ENCODE data around the gene MYCBPAP.

- TF ChIP-seq, protein P1, sequence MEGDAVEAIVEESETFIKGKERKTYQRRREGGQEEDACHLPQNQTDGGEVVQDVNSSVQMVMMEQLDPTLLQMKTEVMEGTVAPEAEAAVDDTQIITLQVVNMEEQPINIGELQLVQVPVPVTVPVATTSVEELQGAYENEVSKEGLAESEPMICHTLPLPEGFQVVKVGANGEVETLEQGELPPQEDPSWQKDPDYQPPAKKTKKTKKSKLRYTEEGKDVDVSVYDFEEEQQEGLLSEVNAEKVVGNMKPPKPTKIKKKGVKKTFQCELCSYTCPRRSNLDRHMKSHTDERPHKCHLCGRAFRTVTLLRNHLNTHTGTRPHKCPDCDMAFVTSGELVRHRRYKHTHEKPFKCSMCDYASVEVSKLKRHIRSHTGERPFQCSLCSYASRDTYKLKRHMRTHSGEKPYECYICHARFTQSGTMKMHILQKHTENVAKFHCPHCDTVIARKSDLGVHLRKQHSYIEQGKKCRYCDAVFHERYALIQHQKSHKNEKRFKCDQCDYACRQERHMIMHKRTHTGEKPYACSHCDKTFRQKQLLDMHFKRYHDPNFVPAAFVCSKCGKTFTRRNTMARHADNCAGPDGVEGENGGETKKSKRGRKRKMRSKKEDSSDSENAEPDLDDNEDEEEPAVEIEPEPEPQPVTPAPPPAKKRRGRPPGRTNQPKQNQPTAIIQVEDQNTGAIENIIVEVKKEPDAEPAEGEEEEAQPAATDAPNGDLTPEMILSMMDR (IDR thresholded peaks at IDR 0.05) = no peak
- TF ChIP-seq POLR2A (IDR thresholded peaks at IDR 0.05) = no peak
Measured at GRCh38 chr17:50462446-50462845, 45.8 kb upstream of the MYCBPAP start.

Measured in testis (tissue), 2 donors.